CD14-positive monocyte (primary cell): Measurements from ENCODE around the gene RBM7. TPM values are rescaled to one million over a fixed set of nuclear protein-coding genes. Genes with fewer than 3 reads are reported as not detected.

Source experiments
- DNase-seq, 3 donors: peaks; one replicate each; pipeline ENCODE4 v3.0.0-alpha.2; 2011 to 2022
- H2AFZ ChIP-seq: 2 replicates; pipeline ENCODE4 v1.6.0; 2012; ENCODE audit warnings: mild to moderate bottlenecking, low read depth, low read length, inconsistent platforms; ENCODE audit not compliant: insufficient read depth, poor library complexity, severe bottlenecking
- H3K27ac ChIP-seq, 2 donors: 1 replicate in 1 of 2; 2 replicates in 1 of 2; pipeline ENCODE4 v1.5.1; 2012 to 2013; ENCODE audit warnings: low read length in 2 of 2, control low read depth in 1 of 2, inconsistent platforms in 1 of 2, low read depth in 1 of 2, mild to moderate bottlenecking in 1 of 2
- H3K27me3 ChIP-seq, 2 donors: one replicate each; pipeline versions ENCODE4 v1.6.0 to v1.6.1; 2011 to 2013; ENCODE audit warnings: low read length in 2 of 2; ENCODE audit not compliant: control insufficient read depth in 2 of 2, insufficient read depth in 2 of 2
- H3K36me3 ChIP-seq, 2 donors: replicated peaks in 1 of 2; 1 replicate in 1 of 2; 2 replicates in 1 of 2; pipeline versions ENCODE4 v1.5.1 to v1.6.1; 2012 to 2013; ENCODE audit warnings: low read length in 2 of 2, control low read depth in 1 of 2, inconsistent platforms in 1 of 2, mild to moderate bottlenecking in 1 of 2; ENCODE audit not compliant: insufficient read depth in 2 of 2, control insufficient read depth in 1 of 2
- H3K4me1 ChIP-seq, 2 donors: 1 replicate in 1 of 2; 2 replicates in 1 of 2; pipeline versions ENCODE4 v1.5.1 to v1.6.1; 2012 to 2013; ENCODE audit warnings: low read length in 2 of 2, control low read depth in 1 of 2, inconsistent platforms in 1 of 2, mild to moderate bottlenecking in 1 of 2, moderate library complexity in 1 of 2; ENCODE audit not compliant: insufficient read depth in 2 of 2, control insufficient read depth in 1 of 2
- H3K4me2 ChIP-seq: replicated peaks from 2 replicates; pipeline ENCODE3; 2012; ENCODE audit warnings: low read length, moderate library complexity, mild to moderate bottlenecking; ENCODE audit not compliant: poor library complexity, severe bottlenecking; ENCODE audit errors: extremely low read depth
- H3K4me3 ChIP-seq, 3 experiments: fragments of 200-600 bp in 1 of 3; sonication (generic) in 1 of 3; replicated peaks in 1 of 3; 1 replicate in 2 of 3; 2 replicates in 1 of 3; pipeline ENCODE4 v1.5.1; 2011 to 2013; ENCODE audit warnings: low read length in 3 of 3, mild to moderate bottlenecking in 3 of 3, control low read depth in 2 of 3, low read depth in 2 of 3, inconsistent platforms in 1 of 3, moderate library complexity in 1 of 3
- H3K79me2 ChIP-seq: 2 replicates; pipeline ENCODE4 v1.6.0; 2012; ENCODE audit warnings: mild to moderate bottlenecking, control low read depth, inconsistent platforms, low read length, moderate library complexity; ENCODE audit not compliant: insufficient read depth
- H3K9ac ChIP-seq: 2 replicates; pipeline ENCODE4 v1.6.0; 2017; ENCODE audit warnings: low read length, mild to moderate bottlenecking; ENCODE audit not compliant: insufficient read depth, poor library complexity, severe bottlenecking
- H3K9me3 ChIP-seq, 2 donors: replicated peaks in 1 of 2; 1 replicate in 1 of 2; 2 replicates in 1 of 2; pipeline versions ENCODE4 v1.5.1 to v1.6.1; 2012 to 2013; ENCODE audit warnings: low read length in 2 of 2, control low read depth in 1 of 2; ENCODE audit not compliant: control insufficient read depth in 1 of 2, insufficient read depth in 1 of 2
- H4K20me1 ChIP-seq: 2 replicates; pipeline ENCODE4 v1.6.0; 2012; ENCODE audit warnings: mild to moderate bottlenecking, low read length, control low read depth, moderate library complexity; ENCODE audit not compliant: insufficient read depth
- H3K27ac Mint-ChIP-seq, 7 donors: one replicate each; pipeline ENCODE4 v1.8.0; 2020; ENCODE audit warnings: mild to moderate bottlenecking in 7 of 7, mixed read lengths in 7 of 7, moderate library complexity in 6 of 7, inconsistent platforms in 2 of 7
- H3K27me3 Mint-ChIP-seq, 3 donors: one replicate each; pipeline ENCODE4 v1.8.0; 2021 to 2022; ENCODE audit warnings: low read depth in 3 of 3, mild to moderate bottlenecking in 3 of 3, mixed read lengths in 3 of 3, moderate library complexity in 3 of 3, inconsistent platforms in 1 of 3
- H3K36me3 Mint-ChIP-seq, 2 donors: one replicate each; pipeline ENCODE4 v1.8.0; 2020; ENCODE audit warnings: mixed read lengths in 2 of 2, inconsistent platforms in 1 of 2, mild to moderate bottlenecking in 1 of 2
- H3K4me1 Mint-ChIP-seq: one replicate; pipeline ENCODE4 v1.8.0; 2020; ENCODE audit warnings: mild to moderate bottlenecking, mixed read lengths
- H3K4me3 Mint-ChIP-seq, 2 donors: one replicate each; pipeline ENCODE4 v1.8.0; 2020; ENCODE audit warnings: mild to moderate bottlenecking in 2 of 2, mixed read lengths in 2 of 2, moderate library complexity in 1 of 2
- H3K9me3 Mint-ChIP-seq, 7 donors: one replicate each; pipeline ENCODE4 v1.8.0; 2020 to 2022; ENCODE audit warnings: mixed read lengths in 7 of 7, mild to moderate bottlenecking in 6 of 7, moderate library complexity in 6 of 7, inconsistent platforms in 2 of 7
- WGBS: methylation state at CpG from one replicate; pipeline ENCODE4 v1.1.5; 2013; ENCODE audit warnings: missing lambda C conversion rate; ENCODE audit not compliant: insufficient coverage; 5-methylcytosine and 5-hydroxymethylcytosine counted together
- intact Hi-C, 2 donors: fragments of 100-400 bp; cut with micrococcal nuclease; formaldehyde crosslinking; loops; one replicate each; pipeline versions ENCODE4 v1.15.0 to v1.15.1; 2023
- polyA plus RNA-seq, 3 donors: library from polyadenylated mRNA; depleted of rRNA in 1 of 3; unstranded in 2 of 3; stranded (reverse) in 1 of 3; fragments of 300-500 nt in 2 of 3; fragments of >200 nt in 1 of 3; fragmentation: Illumina TruSeq in 2 of 3; gene quantifications; 1 replicate in 2 of 3; 2 replicates in 1 of 3; pipeline ENCODE4 v1.2.3, GENCODE V29; 2012 to 2021
- TF ChIP-seq, protein P1 (sequence below): fragments of 200-600 bp; IDR thresholded peaks from one replicate; pipeline ENCODE4 v1.8.0; 2022; ENCODE audit warnings: antibody characterized with exemption, mild to moderate bottlenecking

The RBM7 gene
- polyA plus RNA-seq, 3 donors, result 27.3 to 36.3 (median 32.4) TPM

DNA sequence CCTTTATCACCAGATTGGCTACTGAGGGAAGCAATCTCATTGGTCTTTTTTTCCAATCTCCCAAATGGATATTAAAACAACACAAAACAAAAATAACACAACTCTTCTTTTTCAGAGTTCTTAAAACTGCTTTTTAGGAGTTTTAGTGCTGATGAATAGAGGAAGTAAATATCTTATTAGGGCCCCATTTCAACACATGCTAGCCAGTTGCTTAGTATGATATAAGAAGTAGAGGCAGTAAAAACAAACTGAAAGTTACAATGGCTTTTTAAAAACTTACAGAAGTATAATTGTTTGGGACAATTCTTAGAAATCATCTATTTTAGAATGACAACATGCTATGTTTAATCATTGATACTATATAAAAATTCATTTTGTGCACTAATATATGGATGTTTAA lies 3.5 kb upstream of the RBM7 start:
- H3K27ac Mint-ChIP-seq, result no peak overlapping the region
- H3K4me1 Mint-ChIP-seq, result peaks cover 29% of the 10 kb centered on the region
- TF ChIP-seq, protein P1, sequence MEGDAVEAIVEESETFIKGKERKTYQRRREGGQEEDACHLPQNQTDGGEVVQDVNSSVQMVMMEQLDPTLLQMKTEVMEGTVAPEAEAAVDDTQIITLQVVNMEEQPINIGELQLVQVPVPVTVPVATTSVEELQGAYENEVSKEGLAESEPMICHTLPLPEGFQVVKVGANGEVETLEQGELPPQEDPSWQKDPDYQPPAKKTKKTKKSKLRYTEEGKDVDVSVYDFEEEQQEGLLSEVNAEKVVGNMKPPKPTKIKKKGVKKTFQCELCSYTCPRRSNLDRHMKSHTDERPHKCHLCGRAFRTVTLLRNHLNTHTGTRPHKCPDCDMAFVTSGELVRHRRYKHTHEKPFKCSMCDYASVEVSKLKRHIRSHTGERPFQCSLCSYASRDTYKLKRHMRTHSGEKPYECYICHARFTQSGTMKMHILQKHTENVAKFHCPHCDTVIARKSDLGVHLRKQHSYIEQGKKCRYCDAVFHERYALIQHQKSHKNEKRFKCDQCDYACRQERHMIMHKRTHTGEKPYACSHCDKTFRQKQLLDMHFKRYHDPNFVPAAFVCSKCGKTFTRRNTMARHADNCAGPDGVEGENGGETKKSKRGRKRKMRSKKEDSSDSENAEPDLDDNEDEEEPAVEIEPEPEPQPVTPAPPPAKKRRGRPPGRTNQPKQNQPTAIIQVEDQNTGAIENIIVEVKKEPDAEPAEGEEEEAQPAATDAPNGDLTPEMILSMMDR, result no peak
- Histone ChIP-seq H3K4me1 (peaks cover 24 to 36% of the 10 kb centered on the region in 2 donors), H3K27me3 (peaks cover 0 to 6% of the 10 kb centered on the region in 2 donors), H3K9me3 (no peaks in the 10 kb centered on the region), H3K4me3 (no peak overlapping the region), H3K36me3 (no peaks in the 10 kb centered on the region), H3K27ac (peak overlapping the region in 1 of 2 donors; percentile 45), H3K9ac (no peak overlapping the region), H2AFZ (no peak overlapping the region), H3K79me2 (peaks cover 31% of the 10 kb centered on the region), H4K20me1 (no peaks in the 10 kb centered on the region), H3K4me2 (no peak overlapping the region)
- peaks cover 3 to 13% (median 8%) of the 10 kb centered on the region in 3 donors for H3K27me3 Mint-ChIP-seq
- no peak overlapping the region for H3K4me3 Mint-ChIP-seq
- peaks cover under 1% of the 10 kb centered on the region in 2 donors for H3K36me3 Mint-ChIP-seq
- intact Hi-C loops, result no loop called here
- no peaks in the 10 kb centered on the region for H3K9me3 Mint-ChIP-seq
- peak; percentile 12 to 52 (median 33) for DNase-seq

DNA sequence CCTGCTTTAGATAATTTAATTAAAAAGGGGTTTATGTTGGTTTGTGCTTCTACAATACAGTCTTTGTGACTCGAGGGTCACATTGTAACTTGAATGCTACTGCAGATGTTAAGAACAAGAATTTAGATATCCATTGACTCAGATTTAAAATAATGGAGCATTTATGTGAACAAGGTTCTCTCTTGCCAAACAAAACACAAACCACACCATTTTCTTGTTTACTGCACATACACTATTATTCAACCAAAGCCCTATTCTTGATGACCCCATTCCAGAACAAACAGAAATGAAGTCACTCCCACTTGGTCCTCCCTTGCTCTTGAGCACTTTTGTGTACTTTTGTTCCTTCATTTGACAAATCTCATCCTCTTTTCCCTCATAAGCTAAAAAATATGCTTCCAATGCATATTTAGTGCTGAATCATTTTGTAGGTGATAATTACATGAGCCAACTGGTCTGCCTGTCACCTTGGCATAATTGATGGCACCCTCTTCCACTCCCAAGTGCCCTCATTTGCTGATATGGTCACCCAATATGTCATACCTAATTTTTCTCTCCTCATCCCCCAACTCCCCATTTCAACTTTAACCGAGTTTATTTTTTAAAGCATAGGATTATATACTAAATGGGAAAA lies 3.0 kb upstream of the RBM7 start:
- no peak overlapping the region for H3K4me2 ChIP-seq
- H3K36me3 ChIP-seq, result peaks cover 0 to under 1% of the 10 kb centered on the region in 2 donors
- Mint-ChIP-seq H3K4me3 (no peak overlapping the region), H3K4me1 (peaks cover 33% of the 10 kb centered on the region), H3K27me3 (peaks cover 3 to 9% (median 5%) of the 10 kb centered on the region in 3 donors), H3K36me3 (peaks cover 2 to 5% of the 10 kb centered on the region in 2 donors), H3K27ac (peak overlapping the region in 2 of 7 donors; percentile 16 to 25), H3K9me3 (no peaks in the 10 kb centered on the region)
- H3K4me1 ChIP-seq, result peaks cover 26 to 39% of the 10 kb centered on the region in 2 donors
- no peak overlapping the region for H3K4me3 ChIP-seq
- intact Hi-C loops, result no loop called here
- H4K20me1 ChIP-seq, result no peaks in the 10 kb centered on the region
- H3K27ac ChIP-seq, result peak overlapping the region in 1 of 2 donors; percentile 45
- peaks cover 36% of the 10 kb centered on the region for H3K79me2 ChIP-seq
- H2AFZ ChIP-seq, result no peak overlapping the region
- WGBS, result no CpG with 5 or more reads among the region's 2 CpGs
- H3K9ac ChIP-seq, result no peak overlapping the region
- DNase-seq, result no peak
- H3K9me3 ChIP-seq, result no peaks in the 10 kb centered on the region
- TF ChIP-seq, protein P1, result no peak
- peaks cover 0 to 6% of the 10 kb centered on the region in 2 donors for H3K27me3 ChIP-seq
